Ectodermal cell (in vitro differentiated cells): ENCODE measurements around the gene ACSS3.

Source experiments
- H3K27ac ChIP-seq: 2 replicates; pipeline ENCODE4 v1.7.0; 2013; ENCODE audit warnings: mild to moderate bottlenecking, low read depth, low read length; ENCODE audit not compliant: insufficient read depth, poor library complexity, severe bottlenecking
- H3K27me3 ChIP-seq: 2 replicates; pipeline ENCODE4 v1.7.0; 2013; ENCODE audit warnings: mild to moderate bottlenecking, low read length; ENCODE audit not compliant: insufficient read depth, control insufficient read depth, poor library complexity, severe bottlenecking
- H3K36me3 ChIP-seq: one replicate; pipeline ENCODE4 v1.7.0; 2013; ENCODE audit warnings: low read length; ENCODE audit not compliant: control insufficient read depth, insufficient read depth
- H3K4me1 ChIP-seq: one replicate; pipeline ENCODE4 v1.7.0; 2013; ENCODE audit warnings: low read length; ENCODE audit not compliant: control insufficient read depth, insufficient read depth
- H3K4me3 ChIP-seq: 2 replicates; pipeline ENCODE4 v1.7.0; 2013; ENCODE audit warnings: low read depth, low read length, control low read depth; ENCODE audit not compliant: insufficient read depth
- H3K9me3 ChIP-seq: 2 replicates; pipeline ENCODE4 v1.7.0; 2013; ENCODE audit warnings: mild to moderate bottlenecking, low read length, moderate library complexity; ENCODE audit not compliant: control insufficient read depth
- WGBS, 2 experiments: methylation state at CpG; one replicate each; pipeline ENCODE4 v1.1.7; 2013; ENCODE audit warnings: missing lambda C conversion rate in 2 of 2; 5-methylcytosine and 5-hydroxymethylcytosine counted together

Gene ACSS3

DNA sequence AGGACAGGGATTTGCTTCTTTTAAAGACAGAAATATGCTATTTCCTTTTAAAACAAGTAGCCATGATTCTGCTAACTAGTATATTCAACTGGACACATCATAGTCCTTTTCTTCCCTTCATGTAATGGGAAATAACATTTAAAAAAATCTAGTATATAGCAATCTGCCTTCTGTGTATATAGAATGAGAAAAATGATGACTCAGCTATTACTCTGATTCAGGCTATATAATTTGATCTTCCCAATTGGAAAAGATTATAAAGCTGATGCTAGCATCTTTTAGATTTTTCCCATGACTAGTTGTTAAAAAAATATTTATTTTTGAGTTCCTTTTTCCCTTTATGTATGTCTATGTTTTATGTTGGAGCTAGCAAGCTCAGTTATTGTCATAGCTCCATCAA lies 86.9 kb downstream of the ACSS3 start:
- H3K9me3 ChIP-seq: no peaks in the 10 kb centered on the region
- H3K4me1 ChIP-seq: no peaks in the 10 kb centered on the region
- no peak overlapping the region for H3K27ac ChIP-seq
- H3K27me3 ChIP-seq: no peaks in the 10 kb centered on the region
- H3K36me3 ChIP-seq: no peaks in the 10 kb centered on the region
- no peak overlapping the region for H3K4me3 ChIP-seq

DNA sequence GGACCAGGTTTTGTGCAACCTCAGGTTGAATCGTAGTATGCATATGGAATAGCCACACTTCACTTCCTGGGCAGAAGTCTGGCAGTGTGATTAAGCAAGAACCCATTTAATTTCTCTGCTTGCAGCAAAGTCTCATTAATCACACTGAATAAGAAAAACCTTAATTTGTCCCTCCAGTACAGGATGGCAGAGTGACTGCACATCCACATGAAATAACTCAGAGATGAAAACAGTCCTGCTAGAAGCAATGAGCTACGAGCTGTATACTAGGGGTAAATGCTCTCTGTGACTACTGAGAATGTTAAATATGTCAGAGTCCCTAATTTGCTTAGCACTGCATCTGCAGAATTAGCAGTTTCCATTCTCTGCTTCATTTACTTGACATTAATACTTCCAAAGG lies 88.9 kb downstream of the ACSS3 start:
- Histone ChIP-seq H3K4me1 (no peaks in the 10 kb centered on the region), H3K9me3 (no peaks in the 10 kb centered on the region), H3K27me3 (no peaks in the 10 kb centered on the region), H3K27ac (no peak overlapping the region), H3K36me3 (no peaks in the 10 kb centered on the region), H3K4me3 (no peak overlapping the region)
- WGBS, 2 experiments: 88 to 100% methylated on average over 2 of the region's 2 CpGs

- Histone ChIP-seq H3K27ac (no peak overlapping the region), H3K27me3 (no peaks in the 10 kb centered on the region), H3K4me3 (no peak overlapping the region), H3K4me1 (no peaks in the 10 kb centered on the region), H3K36me3 (no peaks in the 10 kb centered on the region), H3K9me3 (no peaks in the 10 kb centered on the region)
- no CpG with 5 or more reads among the region's 1 CpG for WGBS, 2 experiments
Observed at GRCh38 chr12:81167694-81168093, 89.8 kb downstream of the ACSS3 start.

GRCh38 chr12:81168445-81168844 lies 90.6 kb downstream of the ACSS3 start:
- Histone ChIP-seq H3K27ac (no peak overlapping the region), H3K9me3 (no peaks in the 10 kb centered on the region), H3K4me3 (no peak overlapping the region), H3K4me1 (no peaks in the 10 kb centered on the region), H3K36me3 (no peaks in the 10 kb centered on the region), H3K27me3 (no peaks in the 10 kb centered on the region)
- WGBS, 2 experiments: 88 to 96% methylated on average over 3 of the region's 3 CpGs

DNA sequence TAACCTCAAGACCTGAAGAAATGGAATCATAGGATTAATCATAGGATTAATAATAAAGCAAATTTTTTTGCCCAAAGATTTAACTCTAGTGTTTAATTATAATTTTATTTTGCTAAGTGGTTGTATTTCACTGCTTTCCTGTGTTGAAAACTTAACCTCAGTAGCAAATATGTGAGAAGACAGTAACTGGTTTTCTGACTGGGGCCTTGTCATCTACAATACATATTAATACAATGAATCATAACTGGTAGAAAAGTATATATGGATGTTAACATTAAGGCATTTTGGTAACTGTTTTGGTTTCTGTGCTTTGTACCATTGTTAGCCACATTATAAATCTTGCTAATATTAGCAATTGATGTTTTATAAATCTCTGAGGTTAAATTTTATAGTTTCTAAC lies 92.2 kb downstream of the ACSS3 start:
- no peaks in the 10 kb centered on the region for H3K36me3 ChIP-seq
- H3K9me3 ChIP-seq: no peaks in the 10 kb centered on the region
- no peaks in the 10 kb centered on the region for H3K4me1 ChIP-seq
- H3K4me3 ChIP-seq: no peak overlapping the region
- no peaks in the 10 kb centered on the region for H3K27me3 ChIP-seq
- H3K27ac ChIP-seq: no peak overlapping the region

GRCh38 chr12:81172851-81173250 lies 95.0 kb downstream of the ACSS3 start:
- WGBS, 2 experiments: 75 to 90% methylated on average over 1 of the region's 2 CpGs
- H3K27ac ChIP-seq: no peak overlapping the region
- peaks cover 7% of the 10 kb centered on the region for H3K36me3 ChIP-seq
- no peaks in the 10 kb centered on the region for H3K9me3 ChIP-seq
- no peaks in the 10 kb centered on the region for H3K4me1 ChIP-seq
- H3K4me3 ChIP-seq: no peak overlapping the region
- no peaks in the 10 kb centered on the region for H3K27me3 ChIP-seq

- H3K36me3 ChIP-seq: peaks cover 7% of the 10 kb centered on the region
- 89 to 93% methylated on average over 4 of the region's 4 CpGs for WGBS, 2 experiments
- H3K27me3 ChIP-seq: no peaks in the 10 kb centered on the region
- no peak overlapping the region for H3K4me3 ChIP-seq
- no peaks in the 10 kb centered on the region for H3K4me1 ChIP-seq
- H3K9me3 ChIP-seq: no peaks in the 10 kb centered on the region
- no peak overlapping the region for H3K27ac ChIP-seq
Observed at GRCh38 chr12:81174664-81175063, 96.8 kb downstream of the ACSS3 start.

DNA sequence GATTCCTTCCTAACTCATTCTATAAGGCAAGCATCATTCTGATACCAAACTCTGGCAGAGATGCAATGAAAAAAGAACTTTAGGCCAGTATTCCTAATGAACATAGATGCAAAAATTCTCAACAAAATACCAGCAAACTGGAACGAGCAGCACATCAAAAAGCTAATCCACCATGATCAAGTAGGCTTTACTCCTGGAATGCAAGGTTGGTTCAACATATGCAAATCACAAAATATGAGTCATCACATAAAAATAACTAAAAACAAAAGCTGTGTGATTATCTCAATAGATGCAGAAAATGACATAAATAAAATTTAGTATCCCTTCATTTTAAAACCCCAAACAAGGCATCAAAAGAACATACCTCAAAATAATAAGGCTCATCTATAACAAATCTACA lies 98.9 kb downstream of the ACSS3 start:
- Histone ChIP-seq H3K27ac (no peak overlapping the region), H3K36me3 (peaks cover 7% of the 10 kb centered on the region), H3K9me3 (no peaks in the 10 kb centered on the region), H3K4me3 (no peak overlapping the region), H3K4me1 (no peaks in the 10 kb centered on the region), H3K27me3 (no peaks in the 10 kb centered on the region)
- 92 to 100% methylated on average over 1 of the region's 1 CpG for WGBS, 2 experiments

DNA sequence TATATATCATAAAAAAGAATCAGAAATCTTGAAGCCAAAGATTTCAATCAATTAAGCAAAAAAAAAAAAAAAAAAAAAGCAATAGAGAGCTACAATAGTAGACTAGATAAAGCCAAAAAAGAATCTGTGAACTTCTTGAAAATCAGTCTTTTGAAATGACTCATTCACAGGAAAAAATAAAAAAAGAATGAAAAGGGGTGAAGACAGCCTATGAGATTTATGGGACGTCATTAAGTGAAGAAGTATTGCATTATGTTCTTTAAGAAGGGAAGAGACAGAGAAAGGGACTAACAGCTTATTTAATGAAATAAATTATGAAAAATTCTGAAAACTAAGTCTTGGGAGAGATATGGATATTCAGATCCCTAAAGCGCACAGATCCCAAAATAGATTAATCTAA lies 103.8 kb downstream of the ACSS3 start:
- no peaks in the 10 kb centered on the region for H3K4me1 ChIP-seq
- H3K36me3 ChIP-seq: peaks cover 5% of the 10 kb centered on the region
- H3K4me3 ChIP-seq: no peak overlapping the region
- 75 to 93% methylated on average over 1 of the region's 2 CpGs for WGBS, 2 experiments
- no peaks in the 10 kb centered on the region for H3K27me3 ChIP-seq
- H3K9me3 ChIP-seq: no peaks in the 10 kb centered on the region
- H3K27ac ChIP-seq: no peak overlapping the region

DNA sequence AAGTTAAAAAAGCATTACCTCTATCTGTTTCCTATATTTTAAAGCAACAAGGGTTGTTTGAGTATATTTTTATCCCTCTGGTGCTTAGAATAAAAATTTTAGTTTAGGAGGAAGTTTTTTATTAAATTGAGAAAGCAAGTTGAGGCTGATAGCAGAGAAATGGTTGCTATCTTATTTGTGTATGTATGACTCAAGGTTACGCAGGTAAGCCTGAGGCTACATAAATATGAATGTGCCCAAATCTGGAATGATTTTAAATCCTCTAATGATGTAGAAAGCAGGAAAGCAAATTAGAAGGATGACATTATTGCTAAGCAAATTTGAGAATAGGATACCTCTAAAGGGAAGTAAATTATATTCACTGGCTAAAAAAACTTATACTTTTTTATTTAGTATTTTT lies 109.8 kb downstream of the ACSS3 start:
- H3K9me3 ChIP-seq: no peaks in the 10 kb centered on the region
- no peak overlapping the region for H3K4me3 ChIP-seq
- H3K4me1 ChIP-seq: no peaks in the 10 kb centered on the region
- no peaks in the 10 kb centered on the region for H3K27me3 ChIP-seq
- H3K36me3 ChIP-seq: no peaks in the 10 kb centered on the region
- H3K27ac ChIP-seq: no peak overlapping the region
- WGBS, 2 experiments: 97 to 100% methylated on average over 1 of the region's 1 CpG

GRCh38 chr12:81196595-81196994 lies 118.7 kb downstream of the ACSS3 start:
- Histone ChIP-seq H3K27me3 (no peaks in the 10 kb centered on the region), H3K27ac (no peak overlapping the region), H3K4me3 (no peak overlapping the region), H3K9me3 (no peaks in the 10 kb centered on the region), H3K4me1 (no peaks in the 10 kb centered on the region), H3K36me3 (no peaks in the 10 kb centered on the region)
- WGBS, 2 experiments: 94 to 95% methylated on average over 3 of the region's 3 CpGs
